ENCODE results near the gene CPNE2.

Gene CPNE2

GRCh38 chr16:57113664-57114063 is 21.3 kb downstream of the CPNE2 start:
- DNase-seq (ENCODE audit: low read depth) = no peak
- H3K4me3 ChIP-seq (ENCODE audit: low read depth, low read length) = no peak overlapping the region
- TF ChIP-seq, protein P1, sequence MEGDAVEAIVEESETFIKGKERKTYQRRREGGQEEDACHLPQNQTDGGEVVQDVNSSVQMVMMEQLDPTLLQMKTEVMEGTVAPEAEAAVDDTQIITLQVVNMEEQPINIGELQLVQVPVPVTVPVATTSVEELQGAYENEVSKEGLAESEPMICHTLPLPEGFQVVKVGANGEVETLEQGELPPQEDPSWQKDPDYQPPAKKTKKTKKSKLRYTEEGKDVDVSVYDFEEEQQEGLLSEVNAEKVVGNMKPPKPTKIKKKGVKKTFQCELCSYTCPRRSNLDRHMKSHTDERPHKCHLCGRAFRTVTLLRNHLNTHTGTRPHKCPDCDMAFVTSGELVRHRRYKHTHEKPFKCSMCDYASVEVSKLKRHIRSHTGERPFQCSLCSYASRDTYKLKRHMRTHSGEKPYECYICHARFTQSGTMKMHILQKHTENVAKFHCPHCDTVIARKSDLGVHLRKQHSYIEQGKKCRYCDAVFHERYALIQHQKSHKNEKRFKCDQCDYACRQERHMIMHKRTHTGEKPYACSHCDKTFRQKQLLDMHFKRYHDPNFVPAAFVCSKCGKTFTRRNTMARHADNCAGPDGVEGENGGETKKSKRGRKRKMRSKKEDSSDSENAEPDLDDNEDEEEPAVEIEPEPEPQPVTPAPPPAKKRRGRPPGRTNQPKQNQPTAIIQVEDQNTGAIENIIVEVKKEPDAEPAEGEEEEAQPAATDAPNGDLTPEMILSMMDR (conservative IDR thresholded peaks at IDR 0.05; ENCODE audit: low read depth, low read length) = no peak

GRCh38 chr16:57115168-57115513 is 22.8 kb downstream of the CPNE2 start:
- no peak overlapping the region for H3K4me3 ChIP-seq (ENCODE audit: low read depth, low read length)
- no peak for DNase-seq (ENCODE audit: low read depth)
- TF ChIP-seq, protein P1 (conservative IDR thresholded peaks at IDR 0.05; ENCODE audit: low read depth, low read length) = no peak

DNA sequence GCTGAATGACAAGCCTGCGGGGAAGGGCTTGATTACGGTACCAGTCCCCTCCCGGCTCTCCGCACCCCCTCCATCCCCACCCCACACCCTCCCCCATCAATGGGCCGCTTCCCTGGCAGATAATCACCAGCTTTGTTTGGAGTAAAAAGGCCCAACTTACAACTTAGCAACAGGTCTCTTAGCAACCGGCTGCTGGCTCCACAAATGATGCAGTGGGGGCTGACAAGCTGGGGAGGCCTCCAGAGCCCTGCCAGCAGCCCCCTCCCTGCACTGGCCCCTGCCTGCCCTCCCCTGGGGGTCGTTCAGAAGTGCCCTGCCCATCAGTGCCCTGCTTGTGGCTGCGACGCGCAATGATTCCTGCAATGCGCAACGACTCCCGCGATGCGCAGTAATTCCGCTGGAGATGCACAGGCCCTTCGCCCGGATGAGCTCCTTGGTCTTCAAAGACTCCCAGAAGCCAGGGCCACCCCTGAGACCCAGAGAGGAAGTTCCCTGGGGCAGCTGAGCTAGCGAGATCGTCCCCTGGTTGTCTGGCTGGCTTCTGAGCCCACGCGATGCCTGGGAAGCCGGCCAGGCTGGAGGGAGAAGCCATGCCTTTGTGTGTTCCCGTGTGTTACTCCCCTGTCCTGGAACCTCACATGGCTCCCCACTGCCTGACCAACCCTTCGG is 23.3 kb downstream of the CPNE2 start:
- TF ChIP-seq, protein P1 (conservative IDR thresholded peaks at IDR 0.05; ENCODE audit: low read depth, low read length) = no peak
- no peak overlapping the region for H3K4me3 ChIP-seq (ENCODE audit: low read depth, low read length)
- peak; percentile 89 for DNase-seq (ENCODE audit: low read depth)

DNA sequence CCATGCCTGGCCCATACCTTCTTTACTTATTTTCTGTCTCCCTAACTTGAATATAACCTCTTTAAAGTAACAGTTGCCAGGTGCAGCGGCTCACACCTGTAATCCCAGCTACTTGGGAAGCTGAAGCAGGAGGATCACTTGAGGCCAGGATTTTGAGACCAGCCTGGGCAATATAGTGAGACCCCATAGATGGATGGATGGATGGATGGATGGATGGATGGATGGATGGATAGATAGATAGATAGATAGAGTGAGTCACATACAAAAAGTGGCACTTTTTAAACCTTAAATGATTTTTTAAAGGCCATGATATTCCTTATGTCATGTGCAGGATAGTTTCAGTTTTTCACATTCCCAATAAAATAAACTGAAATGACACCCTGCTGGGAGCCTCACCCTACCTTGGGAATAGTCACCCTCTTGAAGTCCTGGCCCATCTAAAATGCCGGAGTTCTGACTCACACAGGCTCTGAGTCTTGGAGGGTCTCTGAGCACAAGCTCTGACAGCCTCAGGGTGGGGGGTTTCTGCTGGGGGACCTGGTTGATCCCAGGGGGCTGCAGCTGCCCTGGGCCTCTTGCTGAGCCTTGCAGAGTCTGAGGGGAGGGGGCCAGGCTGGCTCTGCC is 26.2 kb downstream of the CPNE2 start:
- H3K4me3 ChIP-seq (ENCODE audit: low read depth, low read length) = no peak overlapping the region
- TF ChIP-seq, protein P1 (conservative IDR thresholded peaks at IDR 0.05; ENCODE audit: low read depth, low read length) = no peak
- peak; percentile 22 for DNase-seq (ENCODE audit: low read depth)

- H3K4me3 ChIP-seq (ENCODE audit: low read depth, low read length) = no peak overlapping the region
- TF ChIP-seq, protein P1 (conservative IDR thresholded peaks at IDR 0.05; ENCODE audit: low read depth, low read length) = no peak
- peak; percentile 51 for DNase-seq (ENCODE audit: low read depth)
Measured at GRCh38 chr16:57123216-57123973, 31.0 kb downstream of the CPNE2 start.

- TF ChIP-seq, protein P1 (conservative IDR thresholded peaks at IDR 0.05; ENCODE audit: low read depth, low read length) = no peak
- no peak overlapping the region for H3K4me3 ChIP-seq (ENCODE audit: low read depth, low read length)
- DNase-seq (ENCODE audit: low read depth) = no peak
Measured at GRCh38 chr16:57123974-57124674, 31.7 kb downstream of the CPNE2 start.
